H1 (cell line): ENCODE data around the gene GLYR1. TPM values are rescaled to one million over a fixed set of nuclear protein-coding genes. Genes with fewer than 3 reads are reported as not detected.

Experiments used
- CTCF ChIA-PET: fragments of 300-600 bp; sonication (Branson Sonifier 250); formaldehyde crosslinking; loops from one replicate; lab custom pipeline; 2021; ENCODE audit not compliant: partially characterized antibody; lab: Charles Lee
- POLR2A ChIA-PET: fragments of 300-600 bp; sonication (Branson Sonifier 250); formaldehyde crosslinking; loops from one replicate; lab custom pipeline; 2021; ENCODE audit warnings: inconsistent platforms; ENCODE audit not compliant: partially characterized antibody; lab: Charles Lee
- DNase-seq, 2 experiments: peaks; one replicate each; pipeline versions ENCODE4 v3.0.0 to v3.0.0-alpha.2; 2010 to 2022; ENCODE audit warnings: low spot score in 2 of 2, low read depth in 1 of 2, mixed read lengths in 1 of 2
- FAIRE-seq: peaks from 2 replicates; lab custom pipeline; 2011; peaks lifted over from hg19 to GRCh38; lab: Jason Lieb, UNC
- H2AFZ ChIP-seq: 2 replicates; pipeline ENCODE4 v1.8.1; 2012; ENCODE audit warnings: low read length, inconsistent platforms
- H2AK5ac ChIP-seq: 2 replicates; pipeline ENCODE4 v1.6.1; 2013; ENCODE audit warnings: low read depth, low read length
- H2BK120ac ChIP-seq: replicated peaks from 2 replicates; pipeline ENCODE3; 2013; ENCODE audit warnings: low read depth, low read length, inconsistent platforms
- H2BK12ac ChIP-seq: 2 replicates; pipeline ENCODE4 v1.6.1; 2013; ENCODE audit warnings: low read depth, low read length
- H2BK15ac ChIP-seq: 2 replicates; pipeline ENCODE4 v1.6.1; 2013; ENCODE audit warnings: low read length
- H2BK20ac ChIP-seq: 2 replicates; pipeline ENCODE4 v1.6.1; 2013; ENCODE audit warnings: low read length
- H2BK5ac ChIP-seq: 2 replicates; pipeline ENCODE4 v1.6.1; 2013; ENCODE audit warnings: low read depth, low read length
- H3K14ac ChIP-seq: 2 replicates; pipeline ENCODE4 v1.6.1; 2013; ENCODE audit warnings: inconsistent platforms; ENCODE audit not compliant: insufficient read length
- H3K18ac ChIP-seq: 2 replicates; pipeline ENCODE4 v1.6.1; 2013; ENCODE audit warnings: low read length; ENCODE audit errors: extremely low read depth
- H3K23ac ChIP-seq: 2 replicates; pipeline ENCODE4 v1.6.1; 2013; ENCODE audit warnings: inconsistent platforms; ENCODE audit not compliant: insufficient read length
- H3K23me2 ChIP-seq: 2 replicates; pipeline ENCODE4 v1.6.1; 2013; ENCODE audit warnings: low read depth, low read length
- H3K27ac ChIP-seq: 2 replicates; pipeline ENCODE4 v1.6.1; 2011; ENCODE audit warnings: low read depth, low read length, inconsistent platforms
- H3K27me3 ChIP-seq, 4 experiments: replicated peaks in 1 of 4; 1 replicate in 1 of 4; 2 replicates in 3 of 4; pipeline versions ENCODE4 v1.6.1 to v1.8.1; 2011 to 2013; ENCODE audit warnings: low read length in 3 of 4, mild to moderate bottlenecking in 3 of 4, inconsistent platforms in 2 of 4, mixed read lengths in 2 of 4, moderate library complexity in 1 of 4; ENCODE audit not compliant: control insufficient read depth in 3 of 4, insufficient read depth in 3 of 4; ENCODE audit errors: extremely low read depth in 1 of 4
- H3K36me3 ChIP-seq, 4 experiments: 2 replicates each; pipeline versions ENCODE4 v1.6.1 to v1.8.1; 2011 to 2013; ENCODE audit warnings: mild to moderate bottlenecking in 4 of 4, low read length in 3 of 4, moderate library complexity in 2 of 4, control low read depth in 1 of 4, inconsistent platforms in 1 of 4; ENCODE audit not compliant: insufficient read depth in 4 of 4, control insufficient read depth in 2 of 4
- H3K4ac ChIP-seq: replicated peaks from 2 replicates; pipeline ENCODE3; 2013; ENCODE audit warnings: low read length, low read depth, mixed read lengths, inconsistent platforms; ENCODE audit not compliant: insufficient read length
- H3K4me1 ChIP-seq, 4 experiments: replicated peaks in 1 of 4; 1 replicate in 1 of 4; 2 replicates in 3 of 4; pipeline versions ENCODE4 v1.6.1 to v1.8.1; 2011 to 2013; ENCODE audit warnings: low read length in 3 of 4, inconsistent platforms in 2 of 4, mixed read lengths in 1 of 4; ENCODE audit not compliant: insufficient read depth in 4 of 4, control insufficient read depth in 3 of 4
- H3K4me2 ChIP-seq, 2 experiments: 2 replicates each; pipeline versions ENCODE4 v1.6.1 to v1.8.1; 2011 to 2013; ENCODE audit warnings: low read depth in 2 of 2, low read length in 2 of 2, control low read depth in 1 of 2, inconsistent platforms in 1 of 2, mild to moderate bottlenecking in 1 of 2; ENCODE audit not compliant: insufficient read depth in 1 of 2
- H3K4me3 ChIP-seq, 4 experiments: fragments of 200-600, 300-600 bp in 1 of 4; sonication (generic), shearing (Covaris generic), sonication (Bioruptor Twin) in 1 of 4; 2 replicates each; pipeline versions ENCODE4 v1.5.1 to v1.8.1; 2011 to 2016; ENCODE audit warnings: low read length in 4 of 4, low read depth in 3 of 4, control low read depth in 2 of 4, inconsistent platforms in 2 of 4, mild to moderate bottlenecking in 2 of 4, mixed read lengths in 1 of 4, moderate library complexity in 1 of 4; ENCODE audit not compliant: insufficient read depth in 2 of 4; ENCODE audit errors: extremely low read depth in 1 of 4
- H3K56ac ChIP-seq: replicated peaks from 2 replicates; pipeline ENCODE3; 2013; ENCODE audit warnings: low read depth, mild to moderate bottlenecking, mixed read lengths, low read length, inconsistent platforms; ENCODE audit not compliant: insufficient read length
- H3K79me1 ChIP-seq: 2 replicates; pipeline ENCODE4 v1.6.1; 2013; ENCODE audit warnings: low read depth, low read length, control low read depth
- H3K79me2 ChIP-seq, 2 experiments: 2 replicates each; pipeline versions ENCODE4 v1.6.1 to v1.8.1; 2012 to 2013; ENCODE audit warnings: low read length in 2 of 2, mild to moderate bottlenecking in 2 of 2, inconsistent platforms in 1 of 2; ENCODE audit not compliant: insufficient read depth in 2 of 2, control insufficient read depth in 1 of 2
- H3K9ac ChIP-seq, 4 experiments: replicated peaks in 1 of 4; 1 replicate in 1 of 4; 2 replicates in 3 of 4; pipeline versions ENCODE4 v1.6.1 to v1.8.1; 2011 to 2013; ENCODE audit warnings: low read depth in 3 of 4, low read length in 3 of 4, control low read depth in 2 of 4, mild to moderate bottlenecking in 2 of 4, moderate library complexity in 2 of 4, inconsistent platforms in 1 of 4; ENCODE audit errors: extremely low read depth in 1 of 4
- H3K9me3 ChIP-seq, 2 experiments: 2 replicates each; pipeline versions ENCODE4 v1.6.1 to v1.8.1; 2012 to 2013; ENCODE audit warnings: mild to moderate bottlenecking in 2 of 2, moderate library complexity in 2 of 2, control low read depth in 1 of 2, inconsistent platforms in 1 of 2, low read depth in 1 of 2, low read length in 1 of 2, mixed read lengths in 1 of 2; ENCODE audit not compliant: insufficient read depth in 2 of 2
- H4K20me1 ChIP-seq, 2 experiments: replicated peaks in 1 of 2; 2 replicates each; pipeline versions ENCODE3 to v1.8.1; 2011 to 2013; ENCODE audit warnings: inconsistent platforms in 2 of 2, low read length in 2 of 2, mild to moderate bottlenecking in 1 of 2; ENCODE audit not compliant: insufficient read depth in 2 of 2, control insufficient read depth in 1 of 2
- H4K5ac ChIP-seq: 2 replicates; pipeline ENCODE4 v1.6.1; 2013; ENCODE audit warnings: low read length, low read depth, mixed read lengths, inconsistent platforms; ENCODE audit not compliant: insufficient read length
- H4K8ac ChIP-seq: 2 replicates; pipeline ENCODE4 v1.8.0; 2013; ENCODE audit warnings: mild to moderate bottlenecking, moderate library complexity, low read length, inconsistent platforms; ENCODE audit not compliant: insufficient read depth; ENCODE audit errors: extremely low read depth
- H4K91ac ChIP-seq: replicated peaks from 2 replicates; pipeline ENCODE3; 2013; ENCODE audit warnings: low read length, mixed read lengths, inconsistent platforms; ENCODE audit not compliant: insufficient read length
- BACH1 ChIP-seq: IDR thresholded peaks from 2 replicates; pipeline ENCODE4 v1.6.1; 2012; ENCODE audit warnings: low read length, improper control_type of control experiment
- POLR2A ChIP-seq, 2 experiments: IDR thresholded peaks; 1 replicate in 1 of 2; 2 replicates in 1 of 2; pipeline ENCODE4 v1.6.1; 2011; ENCODE audit warnings: low read depth in 2 of 2, low read length in 2 of 2, mild to moderate bottlenecking in 2 of 2; ENCODE audit errors: control extremely low read depth in 1 of 2
- RXRA ChIP-seq: IDR thresholded peaks from 2 replicates; pipeline ENCODE4 v1.6.1; 2011; ENCODE audit warnings: low read depth, mild to moderate bottlenecking, low read length, moderate library complexity; ENCODE audit not compliant: insufficient read depth
- SAP30 ChIP-seq: fragments of 300-600 bp; sonication (generic); IDR thresholded peaks from 2 replicates; pipeline ENCODE4 v1.7.1; 2012; ENCODE audit warnings: low read length, moderate library complexity, mild to moderate bottlenecking, inconsistent platforms; ENCODE audit not compliant: insufficient read depth, insufficient replicate concordance
- SP1 ChIP-seq: IDR thresholded peaks from 2 replicates; pipeline ENCODE4 v1.6.1; 2011; ENCODE audit warnings: low read depth, low read length
- SUZ12 ChIP-seq: fragments of 200-600 bp; sonication (generic); IDR thresholded peaks from 2 replicates; pipeline ENCODE4 v1.6.1; 2012; ENCODE audit warnings: mild to moderate bottlenecking, inconsistent platforms, low read length, moderate library complexity, mixed read lengths
- TEAD4 ChIP-seq: IDR thresholded peaks from 2 replicates; pipeline ENCODE4 v1.6.1; 2012; ENCODE audit warnings: low read depth, low read length, inconsistent platforms, mixed read lengths
- WGBS, 2 experiments: shearing (Covaris generic) in 1 of 2; methylation state at CpG; one replicate each; pipeline versions ENCODE4 v1.1.6 to v1.1.7; 2013 to 2015; ENCODE audit warnings: low lambda C conversion rate in 2 of 2, mixed read lengths in 2 of 2, inconsistent platforms in 1 of 2, low coverage in 1 of 2, missing lambda C conversion rate in 1 of 2; ENCODE audit not compliant: insufficient replicate concordance in 2 of 2, insufficient coverage in 1 of 2, insufficient read length in 1 of 2; ENCODE audit errors: extremely low coverage in 1 of 2, missing lambda C conversion rate in 1 of 2; 5-methylcytosine and 5-hydroxymethylcytosine counted together
- polyA plus RNA-seq, 7 experiments: library from polyadenylated mRNA; depleted of rRNA in 3 of 7; stranded (reverse) in 5 of 7; unstranded in 2 of 7; fragments of >200 nt in 5 of 7; fragments of 200-250 nt in 2 of 7; gene quantifications; 1 replicate in 5 of 7; 2 replicates in 1 of 7; 4 replicates in 1 of 7; pipeline versions ENCODE4 v1.2.1 to v1.2.3, GENCODE V29; 2011 to 2013; ENCODE audit warnings: missing spikeins in 2 of 7, mixed read lengths in 2 of 7
- total RNA-seq: library from RNA; stranded (reverse); fragmentation: NEBNext Ultra II Directional; extraction: Animal tissue kit (Norgen Biotek cat#: 25700); gene quantifications from 2 replicates; pipeline ENCODE4 v1.2.1, GENCODE V29; 2021
- TF ChIP-seq, protein P1 (sequence below): IDR thresholded peaks from 2 replicates; pipeline ENCODE4 v1.6.1; 2011; ENCODE audit warnings: low read length, improper control_type of control experiment
- TF ChIP-seq, protein P2 (sequence below): IDR thresholded peaks from 2 replicates; pipeline ENCODE4 v1.6.1; 2012; ENCODE audit warnings: low read length, inconsistent platforms

GLYR1 gene
- total and polyA plus RNA-seq, 2 of the 8 experiments (the other 6 are each of a cell fraction or from before 2014, with no cell fraction given), result 50.2 to 115 TPM

DNA sequence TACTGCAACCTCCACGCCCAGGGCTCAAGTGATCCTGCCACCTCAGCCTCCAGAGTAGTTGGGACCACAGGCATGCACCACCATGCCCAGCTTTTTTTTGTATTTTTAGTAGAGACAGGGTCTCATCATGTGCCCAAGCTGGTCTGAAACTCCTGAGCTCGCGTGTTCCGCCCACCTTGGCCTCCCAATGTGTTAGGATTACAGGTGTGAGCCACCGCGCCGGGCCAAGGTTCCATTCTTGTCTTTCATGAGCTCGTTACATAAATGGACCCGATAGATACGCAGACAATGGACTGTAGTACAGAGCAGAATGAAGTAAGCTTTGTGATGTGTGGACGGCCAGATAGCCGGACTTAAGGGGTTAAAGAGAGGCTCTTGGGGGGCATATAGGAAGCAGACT lies 19.5 kb upstream of the GLYR1 start:
- Histone ChIP-seq H3K4me1 (no peaks in the 10 kb centered on the region), H2AK5ac (no peak overlapping the region), H3K9me3 (no peaks in the 10 kb centered on the region), H2BK20ac (no peak overlapping the region), H4K5ac (no peak overlapping the region), H3K56ac (no peak overlapping the region), H3K14ac (no peak overlapping the region), H3K4me2 (no peak overlapping the region), H4K20me1 (peaks cover 2 to 12% of the 10 kb centered on the region in 2 experiments), H2BK120ac (no peak overlapping the region), H3K27me3 (no peaks in the 10 kb centered on the region), H4K8ac (no peak overlapping the region), H3K23ac (no peak overlapping the region), H3K79me2 (peaks cover 4 to 60% of the 10 kb centered on the region in 2 experiments; a peak in 3 of 4 replicates), H3K23me2 (no peaks in the 10 kb centered on the region), H3K18ac (no peak overlapping the region), H2AFZ (no peak overlapping the region), H2BK12ac (no peak overlapping the region), H3K36me3 (peaks cover 9 to 37% (median 22%) of the 10 kb centered on the region in 4 experiments; a peak in 7 of 8 replicates), H2BK5ac (no peak overlapping the region), H3K4me3 (no peak overlapping the region), H3K9ac (no peak overlapping the region), H3K27ac (no peak overlapping the region), H3K79me1 (peaks cover 11% of the 10 kb centered on the region), H4K91ac (no peak overlapping the region), H2BK15ac (no peak overlapping the region), H3K4ac (no peak overlapping the region)
- POLR2A ChIA-PET, result interaction anchor here (0.8 to 2.2 kb wide), 3 partner anchors 18 to 34 kb away, joined by 3 to 6 read pairs (median 4); no protein-coding TSS in a partner anchor
- DNase-seq (no peak), FAIRE-seq (no peak)
- WGBS, 2 experiments, result 97% methylated on average over 12 of the region's 12 CpGs; no CpG with 5 or more reads in 1 of the 2 experiments
- TF ChIP-seq, protein P1, sequence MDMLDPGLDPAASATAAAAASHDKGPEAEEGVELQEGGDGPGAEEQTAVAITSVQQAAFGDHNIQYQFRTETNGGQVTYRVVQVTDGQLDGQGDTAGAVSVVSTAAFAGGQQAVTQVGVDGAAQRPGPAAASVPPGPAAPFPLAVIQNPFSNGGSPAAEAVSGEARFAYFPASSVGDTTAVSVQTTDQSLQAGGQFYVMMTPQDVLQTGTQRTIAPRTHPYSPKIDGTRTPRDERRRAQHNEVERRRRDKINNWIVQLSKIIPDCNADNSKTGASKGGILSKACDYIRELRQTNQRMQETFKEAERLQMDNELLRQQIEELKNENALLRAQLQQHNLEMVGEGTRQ, result no peak
- TF ChIP-seq TEAD4 (no peak), RXRA (no peak), POLR2A (IDR thresholded peaks at IDR 0.05; ENCODE audit: control extremely low read depth in 1 of 2, low read depth in 2 of 2, low read length in 2 of 2) (no peak), BACH1 (no peak), SUZ12 (no peak), SAP30 (no peak), SP1 (no peak)
- TF ChIP-seq, protein P2, sequence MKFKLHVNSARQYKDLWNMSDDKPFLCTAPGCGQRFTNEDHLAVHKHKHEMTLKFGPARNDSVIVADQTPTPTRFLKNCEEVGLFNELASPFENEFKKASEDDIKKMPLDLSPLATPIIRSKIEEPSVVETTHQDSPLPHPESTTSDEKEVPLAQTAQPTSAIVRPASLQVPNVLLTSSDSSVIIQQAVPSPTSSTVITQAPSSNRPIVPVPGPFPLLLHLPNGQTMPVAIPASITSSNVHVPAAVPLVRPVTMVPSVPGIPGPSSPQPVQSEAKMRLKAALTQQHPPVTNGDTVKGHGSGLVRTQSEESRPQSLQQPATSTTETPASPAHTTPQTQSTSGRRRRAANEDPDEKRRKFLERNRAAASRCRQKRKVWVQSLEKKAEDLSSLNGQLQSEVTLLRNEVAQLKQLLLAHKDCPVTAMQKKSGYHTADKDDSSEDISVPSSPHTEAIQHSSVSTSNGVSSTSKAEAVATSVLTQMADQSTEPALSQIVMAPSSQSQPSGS, result no peak
- CTCF ChIA-PET, result interaction anchor here (0.9 to 2.1 kb wide), 5 partner anchors 10 to 160 kb away, joined by 3 to 11 read pairs (median 4); no protein-coding TSS in a partner anchor
